PC-9 (cell line): ENCODE results near the gene CHTF18.

ENCODE experiments used
- EZH2 ChIP-seq: fragments of 200-600 bp; sonication (generic); IDR thresholded peaks from 2 replicates; pipeline ENCODE4 v1.8.0; 2017; ENCODE audit warnings: antibody characterized with exemption, low read depth
- TF ChIP-seq, protein P1 (sequence below): fragments of 200-600 bp; sonication (generic); conservative IDR thresholded peaks from 2 replicates; pipeline ENCODE4 v1.6.1; 2017; ENCODE audit warnings: mixed run types, antibody characterized with exemption, mild to moderate bottlenecking, moderate library complexity

DNA sequence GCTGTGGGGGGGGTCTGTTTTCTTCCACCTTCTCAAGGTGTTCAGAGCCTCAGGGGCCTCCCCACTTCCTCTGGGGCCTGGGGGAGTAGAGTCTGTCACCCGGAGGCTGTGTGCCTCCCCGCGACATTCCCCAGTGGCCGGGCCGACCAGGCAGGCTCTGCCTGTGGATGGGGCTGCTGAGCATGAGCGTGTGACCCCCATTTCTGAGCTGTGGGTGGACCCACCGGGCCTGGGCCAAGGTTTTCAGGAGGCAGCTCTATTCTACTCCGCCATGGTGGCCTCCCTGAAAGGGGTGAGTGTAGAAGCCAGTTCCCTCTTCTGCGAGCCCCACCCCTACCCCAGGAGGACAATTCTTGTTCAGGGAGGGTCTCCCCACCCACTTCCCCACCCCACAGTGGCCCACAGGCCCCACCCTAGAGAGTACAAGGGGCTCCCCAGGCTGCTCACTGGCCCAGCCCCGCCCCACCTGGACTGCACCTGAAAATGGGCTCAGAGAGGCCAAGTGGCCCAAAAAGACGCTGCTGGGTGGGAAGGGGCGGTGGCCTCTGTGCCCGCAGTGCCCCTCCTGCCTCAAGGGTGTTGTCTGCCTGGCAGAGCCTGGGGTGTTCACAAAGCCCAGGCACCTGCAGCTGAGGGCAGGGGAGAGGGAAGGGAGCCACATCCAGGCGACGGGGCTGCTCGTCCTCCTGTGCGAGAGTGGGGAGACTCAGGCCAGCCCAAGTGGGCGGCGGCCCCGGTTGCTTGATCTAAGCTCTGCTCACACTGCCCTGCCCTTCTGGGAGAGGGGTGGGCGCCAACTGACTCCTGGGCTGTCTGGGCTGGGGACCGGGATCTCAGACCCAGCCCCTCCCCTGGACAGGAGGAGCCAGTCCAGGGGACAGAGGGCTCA is 26.6 kb upstream of the CHTF18 start:
- TF ChIP-seq, protein P1, sequence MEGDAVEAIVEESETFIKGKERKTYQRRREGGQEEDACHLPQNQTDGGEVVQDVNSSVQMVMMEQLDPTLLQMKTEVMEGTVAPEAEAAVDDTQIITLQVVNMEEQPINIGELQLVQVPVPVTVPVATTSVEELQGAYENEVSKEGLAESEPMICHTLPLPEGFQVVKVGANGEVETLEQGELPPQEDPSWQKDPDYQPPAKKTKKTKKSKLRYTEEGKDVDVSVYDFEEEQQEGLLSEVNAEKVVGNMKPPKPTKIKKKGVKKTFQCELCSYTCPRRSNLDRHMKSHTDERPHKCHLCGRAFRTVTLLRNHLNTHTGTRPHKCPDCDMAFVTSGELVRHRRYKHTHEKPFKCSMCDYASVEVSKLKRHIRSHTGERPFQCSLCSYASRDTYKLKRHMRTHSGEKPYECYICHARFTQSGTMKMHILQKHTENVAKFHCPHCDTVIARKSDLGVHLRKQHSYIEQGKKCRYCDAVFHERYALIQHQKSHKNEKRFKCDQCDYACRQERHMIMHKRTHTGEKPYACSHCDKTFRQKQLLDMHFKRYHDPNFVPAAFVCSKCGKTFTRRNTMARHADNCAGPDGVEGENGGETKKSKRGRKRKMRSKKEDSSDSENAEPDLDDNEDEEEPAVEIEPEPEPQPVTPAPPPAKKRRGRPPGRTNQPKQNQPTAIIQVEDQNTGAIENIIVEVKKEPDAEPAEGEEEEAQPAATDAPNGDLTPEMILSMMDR = no peak
- no peak for TF ChIP-seq EZH2
